ENCODE measurements around the gene SUN2. TPM values are rescaled to one million over a fixed set of nuclear protein-coding genes. Genes with fewer than 3 reads are reported as not detected.
A peak's percentile ranks its signal among the peaks of the same experiment; 100 is the strongest.

Gene SUN2
- total and polyA plus RNA-seq, 8 donors: 44.8 to 99.2 (median 76.4) TPM

GRCh38 chr22:38755155-38755910 is 465 bp downstream of the SUN2 start:
- H3K4me1 ChIP-seq: peaks cover 7 to 24% (median 7%) of the 10 kb centered on the region in 3 donors
- H3K27me3 ChIP-seq: no peaks in the 10 kb centered on the region
- peak overlapping the region; percentile 81 to 99 (median 94) for H3K27ac ChIP-seq
- H3K4me3 ChIP-seq: peak overlapping the region; percentile 60 to 83 (median 64)
- no peaks in the 10 kb centered on the region for H3K9me3 ChIP-seq
- peaks cover 7 to 25% (median 19%) of the 10 kb centered on the region in 3 donors for H3K36me3 ChIP-seq
- FAIRE-seq: no peak
- DNase-seq: peak; percentile 95 to 99 (median 96)
- peak; percentile 79 to 88 (median 84) for ATAC-seq
- WGBS, 2 donors: 0% methylated on average over 39 to 74 of the region's 74 CpGs
- no peak for TF ChIP-seq CTCF (IDR thresholded peaks at IDR 0.05)
- intact Hi-C loops (cut with DNase I): no loop called here

- ATAC-seq (peak; percentile 0 to 4 (median 0)), FAIRE-seq (no peak)
- TF ChIP-seq CTCF (IDR thresholded peaks at IDR 0.05): no peak
Observed at GRCh38 chr22:38754751-38755154, 1.0 kb downstream of the SUN2 start.

GRCh38 chr22:38753948-38754750 is 1.6 kb downstream of the SUN2 start:
- WGBS, 2 donors: 4% methylated on average over 12 of the region's 12 CpGs
- H3K36me3 ChIP-seq: peaks cover 7 to 37% (median 26%) of the 10 kb centered on the region in 3 donors
- peak overlapping the region; percentile 81 to 99 (median 94) for H3K27ac ChIP-seq
- no peaks in the 10 kb centered on the region for H3K27me3 ChIP-seq
- DNase-seq (peak; percentile 71 to 89 (median 86)), ATAC-seq (peak; percentile 62 to 76 (median 70)), FAIRE-seq (no peak)
- H3K4me1 ChIP-seq: peaks cover 7 to 24% (median 7%) of the 10 kb centered on the region in 3 donors
- TF ChIP-seq CTCF (IDR thresholded peaks at IDR 0.05): no peak
- H3K9me3 ChIP-seq: no peaks in the 10 kb centered on the region
- peak overlapping the region; percentile 13 to 83 (median 60) for H3K4me3 ChIP-seq
- intact Hi-C loops (cut with DNase I): no loop called here

More at GRCh38 chr22:38754751-38755154, 1.0 kb downstream of the SUN2 start:
- Histone ChIP-seq H3K9me3 (no peaks in the 10 kb centered on the region), H3K27me3 (no peaks in the 10 kb centered on the region), H3K36me3 (peaks cover 7 to 31% (median 22%) of the 10 kb centered on the region in 3 donors), H3K4me1 (peaks cover 7 to 24% (median 7%) of the 10 kb centered on the region in 3 donors), H3K4me3 (peak overlapping the region; percentile 60 to 83 (median 64)), H3K27ac (peak overlapping the region; percentile 81 to 99 (median 94))
- 11 to 20% methylated on average over 12 of the region's 12 CpGs for WGBS, 2 donors
- intact Hi-C loops (cut with DNase I): no loop called here
- no peak for DNase-seq

- H3K36me3 ChIP-seq: peaks cover 7 to 60% (median 37%) of the 10 kb centered on the region in 3 donors
Observed at GRCh38 chr22:38751422-38752346, 4.1 kb downstream of the SUN2 start.

More at GRCh38 chr22:38751422-38752346, 4.1 kb downstream of the SUN2 start:
- DNase-seq (peak in 2 of 6 donors; percentile 46 to 72), FAIRE-seq (no peak), ATAC-seq (no peak)
- intact Hi-C loops (cut with DNase I): no loop called here
- Histone ChIP-seq H3K4me1 (peaks cover 7 to 20% (median 7%) of the 10 kb centered on the region in 3 donors), H3K27ac (peak overlapping the region in 1 of 4 donors; percentile 95), H3K27me3 (no peaks in the 10 kb centered on the region), H3K4me3 (peak overlapping the region in 1 of 4 donors; percentile 7), H3K9me3 (no peaks in the 10 kb centered on the region)
- no peak for TF ChIP-seq CTCF (IDR thresholded peaks at IDR 0.05)
- 84% methylated on average over 24 of the region's 24 CpGs for WGBS, 2 donors

Measured in pancreas (tissue), 10 donors.